ENCODE results near the gene ARHGAP8.
"Not testable (repeated sequence)": the region's sequence is repeated elsewhere in the genome, so short reads cannot be mapped to it uniquely, and the experiment has no call there.

DNA sequence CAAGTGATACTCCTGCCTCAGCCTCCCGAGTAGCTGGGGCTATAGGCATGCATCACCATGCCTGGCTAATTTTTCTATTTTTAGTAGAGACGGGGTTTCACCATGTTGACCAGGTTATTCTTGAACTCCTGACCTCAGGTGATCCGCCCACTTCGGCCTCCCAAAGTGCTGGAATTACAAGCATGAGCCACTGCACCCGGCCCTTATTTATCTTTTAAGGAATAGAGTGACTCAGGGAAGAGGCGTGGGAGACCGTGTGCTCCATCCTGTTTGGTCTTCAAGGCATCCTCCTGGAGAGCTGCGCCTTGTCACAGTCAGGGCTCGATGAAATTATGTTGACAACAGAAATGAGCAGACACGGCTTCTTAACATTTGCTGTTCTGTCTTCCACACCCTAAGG, 12.7 kb upstream of the ARHGAP8 start:
- TF ChIP-seq, protein P1, sequence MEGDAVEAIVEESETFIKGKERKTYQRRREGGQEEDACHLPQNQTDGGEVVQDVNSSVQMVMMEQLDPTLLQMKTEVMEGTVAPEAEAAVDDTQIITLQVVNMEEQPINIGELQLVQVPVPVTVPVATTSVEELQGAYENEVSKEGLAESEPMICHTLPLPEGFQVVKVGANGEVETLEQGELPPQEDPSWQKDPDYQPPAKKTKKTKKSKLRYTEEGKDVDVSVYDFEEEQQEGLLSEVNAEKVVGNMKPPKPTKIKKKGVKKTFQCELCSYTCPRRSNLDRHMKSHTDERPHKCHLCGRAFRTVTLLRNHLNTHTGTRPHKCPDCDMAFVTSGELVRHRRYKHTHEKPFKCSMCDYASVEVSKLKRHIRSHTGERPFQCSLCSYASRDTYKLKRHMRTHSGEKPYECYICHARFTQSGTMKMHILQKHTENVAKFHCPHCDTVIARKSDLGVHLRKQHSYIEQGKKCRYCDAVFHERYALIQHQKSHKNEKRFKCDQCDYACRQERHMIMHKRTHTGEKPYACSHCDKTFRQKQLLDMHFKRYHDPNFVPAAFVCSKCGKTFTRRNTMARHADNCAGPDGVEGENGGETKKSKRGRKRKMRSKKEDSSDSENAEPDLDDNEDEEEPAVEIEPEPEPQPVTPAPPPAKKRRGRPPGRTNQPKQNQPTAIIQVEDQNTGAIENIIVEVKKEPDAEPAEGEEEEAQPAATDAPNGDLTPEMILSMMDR (IDR thresholded peaks at IDR 0.05 in 8 of 11, conservative IDR thresholded peaks at IDR 0.05 in 3 of 11): not testable (repeated sequence)
- not testable (repeated sequence) for TF ChIP-seq POLR2A (IDR thresholded peaks at IDR 0.05)
